AG04449 (cell line): ENCODE results near the gene AIG1.
A peak's percentile ranks its signal among the peaks of the same experiment; 100 is the strongest.

Experiments used
- CTCF ChIA-PET: fragments of 350-600 bp; formaldehyde crosslinking; extraction: SDS; loops from one replicate; lab custom pipeline; 2021; ENCODE audit warnings: antibody characterized with exemption; lab: Yijun Ruan, JAX
- POLR2A ChIA-PET: fragments of 400-600, 350-600 bp; formaldehyde crosslinking; extraction: SDS; loops from one replicate; lab custom pipeline; 2020; ENCODE audit warnings: antibody characterized with exemption, inconsistent platforms; lab: Yijun Ruan, JAX
- DNase-seq: peaks from one replicate; pipeline ENCODE4 v3.0.0-alpha.2; 2010; ENCODE audit warnings: low read depth, low spot score
- H3K4me3 ChIP-seq: 2 replicates; pipeline ENCODE4 v1.5.1; 2011; ENCODE audit warnings: low read depth, mild to moderate bottlenecking, control low read depth, low read length
- CTCF ChIP-seq: IDR thresholded peaks from one replicate; pipeline ENCODE4 v1.5.1; 2011; ENCODE audit warnings: mild to moderate bottlenecking, moderate library complexity, low read length, control low read depth, inconsistent platforms; ENCODE audit not compliant: insufficient read depth; ENCODE audit errors: missing control alignments

AIG1 gene

GRCh38 chr6:143260857-143261256 lies 200.2 kb downstream of the AIG1 start:
- DNase-seq: peak; percentile 23
- no peak overlapping the region for H3K4me3 ChIP-seq
- CTCF ChIA-PET: interaction anchor here (0.8 to 1.5 kb wide), 4 partner anchors 9 to 28 kb away, joined by 3 to 7 read pairs (median 4); no protein-coding TSS in a partner anchor
- TF ChIP-seq CTCF: no peak
- POLR2A ChIA-PET: interaction anchor here (0.8 kb wide), 1 partner anchor 189 kb away, joined by 3 read pairs; the partner anchor contains the start of genes ADAT2 and PEX3

- POLR2A ChIA-PET: no interaction called here
- H3K4me3 ChIP-seq: no peak overlapping the region
Measured at GRCh38 chr6:143261899-143262436, 201.3 kb downstream of the AIG1 start.

GRCh38 chr6:143262859-143263258 lies 202.2 kb downstream of the AIG1 start:
- TF ChIP-seq CTCF: no peak
- ChIA-PET CTCF (no interaction called here), POLR2A (no interaction called here)
- no peak for DNase-seq
- H3K4me3 ChIP-seq: no peak overlapping the region

More at GRCh38 chr6:143261899-143262436, 201.3 kb downstream of the AIG1 start:
- no peak for DNase-seq
- TF ChIP-seq CTCF: no peak
- CTCF ChIA-PET: interaction anchor here (0.7 to 1.5 kb wide), 3 partner anchors 8 to 88 kb away, joined by 3 to 7 read pairs (median 4); no protein-coding TSS in a partner anchor

- no peak overlapping the region for H3K4me3 ChIP-seq
- no peak for TF ChIP-seq CTCF
- CTCF ChIA-PET: interaction anchor here (1.5 kb wide), 1 partner anchor 13 kb away, joined by 3 read pairs; no protein-coding TSS in a partner anchor
- POLR2A ChIA-PET: no interaction called here
- no peak for DNase-seq
Measured at GRCh38 chr6:143264379-143264778, 203.7 kb downstream of the AIG1 start.

GRCh38 chr6:143264986-143265764 lies 204.5 kb downstream of the AIG1 start:
- CTCF ChIA-PET: interaction anchor here (0.8 to 1.5 kb wide), 2 partner anchors 12 to 14 kb away, joined by 3 read pairs; no protein-coding TSS in a partner anchor

More at GRCh38 chr6:143264986-143265764, 204.5 kb downstream of the AIG1 start:
- no peak for TF ChIP-seq CTCF
- DNase-seq: no peak
- POLR2A ChIA-PET: no interaction called here
- no peak overlapping the region for H3K4me3 ChIP-seq
